ENCODE results near the gene MRPS2. TPM values are rescaled to one million over a fixed set of nuclear protein-coding genes. Genes with fewer than 3 reads are reported as not detected.

MRPS2 gene
- polyA plus RNA-seq, 1 donor from 2014 or later, result 20.1 TPM

DNA sequence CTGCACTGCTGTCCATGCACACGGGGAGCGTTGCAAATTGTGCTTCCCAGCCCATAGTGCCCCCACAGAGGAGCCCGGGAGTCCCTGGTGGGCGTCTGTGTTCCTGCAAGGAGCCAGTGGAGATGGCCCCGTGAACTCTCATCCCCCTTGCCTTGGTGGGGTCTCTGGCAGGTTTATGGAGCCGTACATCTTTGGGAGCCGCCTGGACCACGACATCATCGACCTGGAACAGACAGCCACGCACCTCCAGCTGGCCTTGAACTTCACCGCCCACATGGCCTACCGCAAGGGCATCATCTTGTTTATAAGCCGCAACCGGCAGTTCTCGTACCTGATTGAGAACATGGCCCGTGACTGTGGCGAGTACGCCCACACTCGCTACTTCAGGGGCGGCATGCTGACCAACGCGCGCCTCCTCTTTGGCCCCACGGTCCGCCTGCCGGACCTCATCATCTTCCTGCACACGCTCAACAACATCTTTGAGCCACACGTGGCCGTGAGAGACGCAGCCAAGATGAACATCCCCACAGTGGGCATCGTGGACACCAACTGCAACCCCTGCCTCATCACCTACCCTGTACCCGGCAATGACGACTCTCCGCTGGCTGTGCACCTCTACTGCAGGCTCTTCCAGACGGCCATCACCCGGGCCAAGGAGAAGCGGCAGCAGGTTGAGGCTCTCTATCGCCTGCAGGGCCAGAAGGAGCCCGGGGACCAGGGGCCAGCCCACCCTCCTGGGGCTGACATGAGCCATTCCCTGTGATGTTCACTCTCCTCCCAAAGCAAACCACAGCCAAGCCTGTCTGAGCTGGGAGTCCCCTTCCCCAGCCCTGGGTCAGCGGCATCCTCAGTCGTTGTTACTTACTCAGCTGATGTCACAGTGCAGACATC, 3.1 kb downstream of the MRPS2 start:
- TF ChIP-seq MXI1 (conservative IDR thresholded peaks at IDR 0.05; ENCODE audit: poor library complexity, severe bottlenecking) (no peak), EP300 (conservative IDR thresholded peaks at IDR 0.05; ENCODE audit: poor library complexity, severe bottlenecking) (no peak), SMC3 (conservative IDR thresholded peaks at IDR 0.05; ENCODE audit: poor library complexity) (no peak), EZH2 (IDR thresholded peaks at IDR 0.05; ENCODE audit: borderline replicate concordance, insufficient read depth, low read length, poor library complexity, severe bottlenecking) (no peak), TAF1 (IDR thresholded peaks at IDR 0.05; ENCODE audit: low read depth) (no peak), RAD21 (conservative IDR thresholded peaks at IDR 0.05) (no peak), POLR2AphosphoS5 (IDR thresholded peaks at IDR 0.05) (no peak)
- TF ChIP-seq, protein P1, sequence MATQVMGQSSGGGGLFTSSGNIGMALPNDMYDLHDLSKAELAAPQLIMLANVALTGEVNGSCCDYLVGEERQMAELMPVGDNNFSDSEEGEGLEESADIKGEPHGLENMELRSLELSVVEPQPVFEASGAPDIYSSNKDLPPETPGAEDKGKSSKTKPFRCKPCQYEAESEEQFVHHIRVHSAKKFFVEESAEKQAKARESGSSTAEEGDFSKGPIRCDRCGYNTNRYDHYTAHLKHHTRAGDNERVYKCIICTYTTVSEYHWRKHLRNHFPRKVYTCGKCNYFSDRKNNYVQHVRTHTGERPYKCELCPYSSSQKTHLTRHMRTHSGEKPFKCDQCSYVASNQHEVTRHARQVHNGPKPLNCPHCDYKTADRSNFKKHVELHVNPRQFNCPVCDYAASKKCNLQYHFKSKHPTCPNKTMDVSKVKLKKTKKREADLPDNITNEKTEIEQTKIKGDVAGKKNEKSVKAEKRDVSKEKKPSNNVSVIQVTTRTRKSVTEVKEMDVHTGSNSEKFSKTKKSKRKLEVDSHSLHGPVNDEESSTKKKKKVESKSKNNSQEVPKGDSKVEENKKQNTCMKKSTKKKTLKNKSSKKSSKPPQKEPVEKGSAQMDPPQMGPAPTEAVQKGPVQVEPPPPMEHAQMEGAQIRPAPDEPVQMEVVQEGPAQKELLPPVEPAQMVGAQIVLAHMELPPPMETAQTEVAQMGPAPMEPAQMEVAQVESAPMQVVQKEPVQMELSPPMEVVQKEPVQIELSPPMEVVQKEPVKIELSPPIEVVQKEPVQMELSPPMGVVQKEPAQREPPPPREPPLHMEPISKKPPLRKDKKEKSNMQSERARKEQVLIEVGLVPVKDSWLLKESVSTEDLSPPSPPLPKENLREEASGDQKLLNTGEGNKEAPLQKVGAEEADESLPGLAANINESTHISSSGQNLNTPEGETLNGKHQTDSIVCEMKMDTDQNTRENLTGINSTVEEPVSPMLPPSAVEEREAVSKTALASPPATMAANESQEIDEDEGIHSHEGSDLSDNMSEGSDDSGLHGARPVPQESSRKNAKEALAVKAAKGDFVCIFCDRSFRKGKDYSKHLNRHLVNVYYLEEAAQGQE (IDR thresholded peaks at IDR 0.05; ENCODE audit: borderline replicate concordance), result no peak
- Histone ChIP-seq H3K27ac (ENCODE audit: low read length) (no peak overlapping the region), H4K20me1 (ENCODE audit: insufficient read depth) (no peaks in the 10 kb centered on the region), H3K4me2 (ENCODE audit: low read length) (no peak overlapping the region), H3K79me2 (replicated peaks; ENCODE audit: insufficient read depth, low read length) (peaks cover 12% of the 10 kb centered on the region), H3K9me2 (ENCODE audit: insufficient read depth, low read length) (no peaks in the 10 kb centered on the region), H2AFZ (ENCODE audit: low read depth, low read length) (no peak overlapping the region), H3F3A (ENCODE audit: insufficient read depth, low read length, poor library complexity, severe bottlenecking) (no peaks in the 10 kb centered on the region), H3K4me3 (ENCODE audit: low read length) (no peak overlapping the region), H3K9me3 (ENCODE audit: low read length) (no peaks in the 10 kb centered on the region), H3K9ac (ENCODE audit: low read length) (no peak overlapping the region), H3K27me3 (ENCODE audit: insufficient read depth, low read depth, low read length) (no peaks in the 10 kb centered on the region), H3K36me3 (ENCODE audit: insufficient read depth, low read length) (no peaks in the 10 kb centered on the region)

DNA sequence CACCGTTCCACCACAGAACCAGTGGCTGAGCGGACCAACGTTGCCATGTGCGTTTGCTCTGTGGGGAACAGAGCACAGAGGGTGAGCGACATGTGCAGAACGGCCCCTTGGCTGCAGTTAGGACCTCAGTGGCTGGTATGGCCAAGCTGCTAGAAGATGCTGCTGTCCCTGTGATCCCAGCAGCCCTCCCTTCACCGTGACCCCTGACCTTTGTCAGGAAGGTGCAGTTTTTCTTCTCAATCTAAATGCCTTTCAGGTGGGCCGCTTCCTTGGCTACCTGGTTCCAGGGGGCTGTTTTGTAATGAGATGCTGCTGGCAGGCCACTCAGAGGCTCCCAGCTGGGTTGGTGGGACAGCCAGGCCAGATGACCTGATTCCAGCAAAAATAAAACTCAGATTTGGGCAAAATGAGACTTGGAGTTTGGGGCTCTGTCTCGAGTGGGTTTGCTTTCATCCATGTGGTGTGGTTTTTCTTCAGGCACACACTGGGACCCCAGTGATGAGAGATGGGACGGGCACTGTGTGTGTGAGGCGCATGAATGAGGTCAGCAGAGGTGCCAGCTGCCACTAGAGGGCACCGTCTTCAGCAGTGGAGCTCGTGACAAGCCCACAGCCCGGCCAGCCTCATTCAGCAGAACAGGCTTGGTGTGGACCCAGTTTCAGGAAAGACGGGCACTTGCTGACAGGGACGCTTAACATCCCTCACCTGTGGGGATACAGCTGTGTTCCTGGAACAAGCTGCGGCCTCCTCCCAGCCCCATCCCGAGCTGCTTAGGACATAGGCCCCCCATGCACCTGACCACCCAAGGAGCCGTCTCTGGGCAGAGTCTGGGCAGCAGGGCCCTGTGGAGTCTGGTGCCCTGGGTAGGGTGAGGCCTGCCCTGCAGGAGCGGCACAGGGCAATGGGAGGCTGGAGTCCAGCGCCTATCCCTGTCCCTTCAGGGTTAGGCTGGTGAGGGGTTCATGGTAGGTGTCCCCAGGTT, 4.1 kb downstream of the MRPS2 start:
- Histone ChIP-seq H3K4me3 (ENCODE audit: low read length) (no peak overlapping the region), H2AFZ (ENCODE audit: low read depth, low read length) (no peak overlapping the region), H4K20me1 (ENCODE audit: insufficient read depth) (no peaks in the 10 kb centered on the region), H3K9ac (ENCODE audit: low read length) (no peak overlapping the region), H3K36me3 (ENCODE audit: insufficient read depth, low read length) (no peaks in the 10 kb centered on the region), H3K9me2 (ENCODE audit: insufficient read depth, low read length) (no peaks in the 10 kb centered on the region), H3K9me3 (ENCODE audit: low read length) (no peaks in the 10 kb centered on the region), H3K79me2 (replicated peaks; ENCODE audit: insufficient read depth, low read length) (peaks cover 12% of the 10 kb centered on the region), H3K27ac (ENCODE audit: low read length) (no peak overlapping the region), H3K27me3 (ENCODE audit: insufficient read depth, low read depth, low read length) (no peaks in the 10 kb centered on the region), H3K4me2 (ENCODE audit: low read length) (no peak overlapping the region), H3F3A (ENCODE audit: insufficient read depth, low read length, poor library complexity, severe bottlenecking) (no peaks in the 10 kb centered on the region)
- TF ChIP-seq SMC3 (conservative IDR thresholded peaks at IDR 0.05; ENCODE audit: poor library complexity), result peak; percentile 52
- peak; percentile 44 for TF ChIP-seq RAD21 (conservative IDR thresholded peaks at IDR 0.05)
- no peak for TF ChIP-seq TAF1 (IDR thresholded peaks at IDR 0.05; ENCODE audit: low read depth)
- no peak for TF ChIP-seq EZH2 (IDR thresholded peaks at IDR 0.05; ENCODE audit: borderline replicate concordance, insufficient read depth, low read length, poor library complexity, severe bottlenecking)
- TF ChIP-seq, protein P2, sequence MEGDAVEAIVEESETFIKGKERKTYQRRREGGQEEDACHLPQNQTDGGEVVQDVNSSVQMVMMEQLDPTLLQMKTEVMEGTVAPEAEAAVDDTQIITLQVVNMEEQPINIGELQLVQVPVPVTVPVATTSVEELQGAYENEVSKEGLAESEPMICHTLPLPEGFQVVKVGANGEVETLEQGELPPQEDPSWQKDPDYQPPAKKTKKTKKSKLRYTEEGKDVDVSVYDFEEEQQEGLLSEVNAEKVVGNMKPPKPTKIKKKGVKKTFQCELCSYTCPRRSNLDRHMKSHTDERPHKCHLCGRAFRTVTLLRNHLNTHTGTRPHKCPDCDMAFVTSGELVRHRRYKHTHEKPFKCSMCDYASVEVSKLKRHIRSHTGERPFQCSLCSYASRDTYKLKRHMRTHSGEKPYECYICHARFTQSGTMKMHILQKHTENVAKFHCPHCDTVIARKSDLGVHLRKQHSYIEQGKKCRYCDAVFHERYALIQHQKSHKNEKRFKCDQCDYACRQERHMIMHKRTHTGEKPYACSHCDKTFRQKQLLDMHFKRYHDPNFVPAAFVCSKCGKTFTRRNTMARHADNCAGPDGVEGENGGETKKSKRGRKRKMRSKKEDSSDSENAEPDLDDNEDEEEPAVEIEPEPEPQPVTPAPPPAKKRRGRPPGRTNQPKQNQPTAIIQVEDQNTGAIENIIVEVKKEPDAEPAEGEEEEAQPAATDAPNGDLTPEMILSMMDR (IDR thresholded peaks at IDR 0.05; ENCODE audit: poor library complexity, severe bottlenecking), result peak; percentile 71

All from neural cell (in vitro differentiated cells).